ENCODE data around the gene TACR1. TPM values are rescaled to one million over a fixed set of nuclear protein-coding genes. Genes with fewer than 3 reads are reported as not detected.

Gene TACR1
- total and polyA plus RNA-seq, 2 of the 8 experiments (the other 6 are each of a cell fraction or from before 2014, with no cell fraction given): 0.09 to 0.37 TPM

GRCh38 chr2:75166491-75166890 is 32.8 kb downstream of the TACR1 start:
- Histone ChIP-seq H3K4ac (replicated peaks; ENCODE audit: insufficient read length, low read depth, low read length) (no peak overlapping the region), H3K4me2 (ENCODE audit: insufficient read depth in 1 of 2, low read depth in 2 of 2, low read length in 2 of 2) (no peak overlapping the region), H3K36me3 (ENCODE audit: control insufficient read depth in 2 of 4, insufficient read depth in 4 of 4, low read length in 3 of 4) (no peaks in the 10 kb centered on the region; a peak in 1 of 8 replicates), H4K91ac (replicated peaks; ENCODE audit: insufficient read length, low read length) (no peak overlapping the region), H3K14ac (ENCODE audit: insufficient read length) (no peak overlapping the region), H4K5ac (ENCODE audit: insufficient read length, low read depth, low read length) (no peak overlapping the region), H3K4me1 (replicated peaks in 1 of 4; ENCODE audit: control insufficient read depth in 3 of 4, insufficient read depth in 4 of 4, low read length in 3 of 4) (peaks cover 0 to 3% (median under 1%) of the 10 kb centered on the region in 4 experiments; a peak in 1 of 7 replicates), H2BK15ac (ENCODE audit: low read length) (no peak overlapping the region), H3K27ac (ENCODE audit: low read depth, low read length) (no peak overlapping the region), H3K9me3 (ENCODE audit: insufficient read depth in 2 of 2, low read depth in 1 of 2, low read length in 1 of 2) (no peaks in the 10 kb centered on the region), H3K23ac (ENCODE audit: insufficient read length) (no peak overlapping the region), H3K27me3 (replicated peaks in 1 of 4; ENCODE audit: control insufficient read depth in 3 of 4, extremely low read depth in 1 of 4, insufficient read depth in 3 of 4, low read length in 3 of 4) (no peaks in the 10 kb centered on the region), H4K20me1 (replicated peaks in 1 of 2; ENCODE audit: control insufficient read depth in 1 of 2, insufficient read depth in 2 of 2, low read length in 2 of 2) (no peaks in the 10 kb centered on the region), H3K4me3 (ENCODE audit: extremely low read depth in 1 of 4, insufficient read depth in 2 of 4, low read depth in 3 of 4, low read length in 4 of 4) (no peak overlapping the region), H3K79me2 (ENCODE audit: control insufficient read depth in 1 of 2, insufficient read depth in 2 of 2, low read length in 2 of 2) (no peaks in the 10 kb centered on the region), H3K56ac (replicated peaks; ENCODE audit: insufficient read length, low read depth, low read length) (no peak overlapping the region), H2BK120ac (replicated peaks; ENCODE audit: low read depth, low read length) (no peak overlapping the region), H2AK5ac (ENCODE audit: low read depth, low read length) (no peak overlapping the region), H2BK12ac (ENCODE audit: low read depth, low read length) (no peak overlapping the region), H2AFZ (ENCODE audit: low read length) (no peak overlapping the region), H3K79me1 (ENCODE audit: low read depth, low read length) (no peaks in the 10 kb centered on the region), H3K9ac (replicated peaks in 1 of 4; ENCODE audit: extremely low read depth in 1 of 4, low read depth in 3 of 4, low read length in 3 of 4) (no peak overlapping the region), H2BK20ac (ENCODE audit: low read length) (no peak overlapping the region), H2BK5ac (ENCODE audit: low read depth, low read length) (no peak overlapping the region), H3K18ac (ENCODE audit: extremely low read depth, low read length) (no peak overlapping the region), H4K8ac (ENCODE audit: extremely low read depth, insufficient read depth, low read length) (no peak overlapping the region), H3K23me2 (ENCODE audit: low read depth, low read length) (no peaks in the 10 kb centered on the region)
- no peak for FAIRE-seq
- DNase-seq (ENCODE audit: low read depth in 1 of 2, low spot score in 2 of 2): no peak
- CTCF ChIA-PET (ENCODE audit: partially characterized antibody): interaction anchor here (0.8 kb wide), 1 partner anchor 9 kb away, joined by 3 read pairs; no protein-coding TSS in a partner anchor
- POLR2A ChIA-PET (ENCODE audit: partially characterized antibody): interaction anchor here (0.8 kb wide), 1 partner anchor 11 kb away, joined by 3 read pairs; no protein-coding TSS in a partner anchor
- WGBS, 2 experiments (ENCODE audit: extremely low coverage in 1 of 2, insufficient coverage in 1 of 2, insufficient read length in 1 of 2, insufficient replicate concordance in 2 of 2, low coverage in 1 of 2, low lambda C conversion rate in 2 of 2, missing lambda C conversion rate in 1 of 2): 91% methylated on average over 3 of the region's 3 CpGs; no CpG with 5 or more reads in 1 of the 2 experiments
- TF ChIP-seq EP300 (IDR thresholded peaks at IDR 0.05; ENCODE audit: borderline replicate concordance in 1 of 2, low read depth in 2 of 2, low read length in 2 of 2): no peak

All from H1 (cell line).